AG10803 (cell line): ENCODE results near the gene PLD4.
"Not testable (repeated sequence)": the region's sequence is repeated elsewhere in the genome, so short reads cannot be mapped to it uniquely, and the experiment has no call there.

Experiments
- DNase-seq: peaks from one replicate; pipeline ENCODE4 v3.0.0; 2010; ENCODE audit warnings: low read depth
- H3K4me3 ChIP-seq: 2 replicates; pipeline ENCODE4 v1.5.1; 2011; ENCODE audit warnings: mild to moderate bottlenecking, low read length, control low read depth
- TF ChIP-seq, protein P1 (sequence below): conservative IDR thresholded peaks from 2 replicates; pipeline ENCODE4 v1.5.1; 2011; ENCODE audit warnings: mild to moderate bottlenecking, low read length, control low read depth, inconsistent platforms

The PLD4 gene

GRCh38 chr14:104908303-104908702, 16.4 kb upstream of the PLD4 start:
- no peak for DNase-seq
- H3K4me3 ChIP-seq = no peak overlapping the region
- TF ChIP-seq, protein P1, sequence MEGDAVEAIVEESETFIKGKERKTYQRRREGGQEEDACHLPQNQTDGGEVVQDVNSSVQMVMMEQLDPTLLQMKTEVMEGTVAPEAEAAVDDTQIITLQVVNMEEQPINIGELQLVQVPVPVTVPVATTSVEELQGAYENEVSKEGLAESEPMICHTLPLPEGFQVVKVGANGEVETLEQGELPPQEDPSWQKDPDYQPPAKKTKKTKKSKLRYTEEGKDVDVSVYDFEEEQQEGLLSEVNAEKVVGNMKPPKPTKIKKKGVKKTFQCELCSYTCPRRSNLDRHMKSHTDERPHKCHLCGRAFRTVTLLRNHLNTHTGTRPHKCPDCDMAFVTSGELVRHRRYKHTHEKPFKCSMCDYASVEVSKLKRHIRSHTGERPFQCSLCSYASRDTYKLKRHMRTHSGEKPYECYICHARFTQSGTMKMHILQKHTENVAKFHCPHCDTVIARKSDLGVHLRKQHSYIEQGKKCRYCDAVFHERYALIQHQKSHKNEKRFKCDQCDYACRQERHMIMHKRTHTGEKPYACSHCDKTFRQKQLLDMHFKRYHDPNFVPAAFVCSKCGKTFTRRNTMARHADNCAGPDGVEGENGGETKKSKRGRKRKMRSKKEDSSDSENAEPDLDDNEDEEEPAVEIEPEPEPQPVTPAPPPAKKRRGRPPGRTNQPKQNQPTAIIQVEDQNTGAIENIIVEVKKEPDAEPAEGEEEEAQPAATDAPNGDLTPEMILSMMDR = no peak

DNA sequence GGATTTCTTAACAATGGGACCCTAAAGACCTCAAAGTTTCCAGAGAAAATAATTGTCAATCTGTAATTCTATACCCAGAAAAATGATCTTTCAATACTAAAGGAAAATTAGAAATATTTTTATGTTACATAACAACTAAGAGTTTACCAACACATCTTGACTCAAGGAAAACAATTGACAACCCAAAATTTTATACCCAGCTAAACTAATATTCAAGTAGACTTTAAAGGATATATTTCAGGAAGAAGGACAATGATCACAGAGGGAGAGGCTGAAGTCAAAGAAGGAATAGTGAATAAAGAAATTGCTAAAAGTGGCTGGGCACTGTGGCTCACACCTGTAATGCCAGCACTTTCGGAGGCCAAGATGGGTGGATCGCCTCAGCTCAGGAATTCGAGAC, 12.6 kb upstream of the PLD4 start:
- no peak for DNase-seq
- TF ChIP-seq, protein P1 = no peak

GRCh38 chr14:104913435-104913834, 11.2 kb upstream of the PLD4 start:
- no peak for DNase-seq
- TF ChIP-seq, protein P1 = no peak
- no peak overlapping the region for H3K4me3 ChIP-seq

More for the DNA sequence above, 12.6 kb upstream of the PLD4 start:
- H3K4me3 ChIP-seq = no peak overlapping the region

DNA sequence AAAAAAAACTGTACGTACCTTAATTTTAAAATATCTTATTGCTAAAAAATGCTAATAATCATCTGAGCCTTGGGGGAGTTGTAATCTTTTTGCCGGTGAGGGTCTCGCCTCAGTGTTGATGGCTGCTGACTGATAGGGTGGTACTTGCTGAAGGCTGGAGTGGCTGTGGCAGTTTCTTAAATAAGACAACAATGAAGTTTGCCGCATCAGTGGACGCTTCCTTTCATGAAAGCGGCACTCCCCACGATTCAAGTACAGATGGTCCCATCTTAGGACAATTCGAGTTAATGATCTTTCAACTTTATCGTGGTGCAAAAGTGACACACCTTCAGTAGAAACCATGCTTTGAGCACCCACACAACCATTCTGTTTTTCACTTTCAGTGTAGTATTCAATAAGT, 7.6 kb upstream of the PLD4 start:
- TF ChIP-seq, protein P1 = no peak
- no peak for DNase-seq
- no peak overlapping the region for H3K4me3 ChIP-seq

DNA sequence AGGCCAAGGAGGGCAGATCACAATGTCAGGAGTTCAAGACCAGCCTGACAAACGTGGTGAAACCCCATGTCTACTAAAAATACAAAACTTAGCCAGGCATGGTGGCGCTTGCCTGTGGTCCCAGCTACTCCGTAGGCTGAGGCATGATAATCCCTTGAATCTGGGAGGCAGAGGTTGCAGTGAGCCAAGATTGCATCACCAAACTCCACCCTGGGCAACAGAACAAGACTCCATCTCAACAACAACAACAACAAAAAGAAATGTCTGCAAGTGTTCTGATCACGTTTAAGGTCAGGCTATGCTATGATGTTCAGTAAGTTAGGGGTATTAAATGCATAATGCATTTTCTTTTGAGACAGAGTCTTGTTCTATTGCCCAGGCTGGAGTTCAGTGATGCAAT, 6.7 kb upstream of the PLD4 start:
- peak; percentile 16 for DNase-seq
- TF ChIP-seq, protein P1 = no peak
- H3K4me3 ChIP-seq = no peak overlapping the region

DNA sequence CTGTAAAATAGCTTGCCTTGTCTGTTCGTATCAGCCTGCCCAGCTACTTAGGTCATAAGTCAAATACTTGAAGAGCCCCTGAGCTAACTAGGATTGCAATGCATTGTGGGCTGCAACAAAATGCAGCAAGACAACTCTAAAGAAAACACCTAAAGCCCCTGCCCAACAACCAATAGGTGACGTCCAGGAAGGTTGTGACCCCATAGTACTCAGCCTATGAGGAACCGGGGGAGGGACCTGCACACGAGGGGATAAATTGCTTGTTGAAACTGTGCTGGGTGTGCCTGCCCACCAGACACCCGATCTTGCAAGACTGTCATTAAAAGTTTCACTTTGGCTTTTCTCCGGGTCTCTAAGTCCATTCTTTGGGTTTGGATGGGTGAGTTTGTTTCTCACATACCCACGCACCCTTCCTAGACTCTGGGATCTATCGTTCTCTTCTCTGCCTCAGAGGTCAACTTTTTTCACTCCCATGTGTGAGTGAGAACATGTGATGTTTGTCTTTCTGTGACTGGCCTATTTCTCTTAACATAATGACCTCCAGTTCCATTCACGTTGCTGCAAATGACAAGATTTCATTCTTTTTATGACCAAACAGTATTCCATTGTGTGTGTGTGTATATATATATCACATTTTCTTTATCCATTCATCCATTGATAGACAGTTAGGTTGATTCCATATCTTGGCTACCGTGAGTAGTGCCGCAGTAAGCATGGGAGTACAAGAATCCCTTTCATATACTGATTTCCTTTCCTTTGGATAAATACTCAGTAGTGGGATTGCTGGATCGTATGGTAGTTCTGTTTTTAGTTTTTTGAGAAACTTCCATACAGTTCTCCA, 5.3 kb upstream of the PLD4 start:
- DNase-seq, H3K4me3 ChIP-seq: not testable (repeated sequence)

DNA sequence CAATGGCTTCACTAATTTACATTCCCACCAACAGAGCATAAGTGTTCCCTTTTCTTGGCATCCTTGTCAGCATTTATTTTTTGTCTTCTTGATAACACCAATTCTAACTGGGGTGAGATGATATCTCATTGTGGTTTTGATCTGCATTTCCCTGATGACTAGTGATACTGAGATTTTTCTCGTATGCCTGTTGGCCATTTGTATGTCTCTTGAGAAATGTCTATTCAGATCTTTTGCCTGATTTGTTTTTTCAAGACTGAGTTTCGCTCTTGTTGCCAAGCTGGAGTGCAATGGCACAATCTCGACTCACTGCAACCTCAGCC, 4.7 kb upstream of the PLD4 start:
- no peak for DNase-seq
- no peak overlapping the region for H3K4me3 ChIP-seq
- TF ChIP-seq, protein P1 = no peak
